Measurements from ENCODE around the gene HES4.
"Not testable (repeated sequence)": the region's sequence is repeated elsewhere in the genome, so short reads cannot be mapped to it uniquely, and the experiment has no call there.

HES4 gene

DNA sequence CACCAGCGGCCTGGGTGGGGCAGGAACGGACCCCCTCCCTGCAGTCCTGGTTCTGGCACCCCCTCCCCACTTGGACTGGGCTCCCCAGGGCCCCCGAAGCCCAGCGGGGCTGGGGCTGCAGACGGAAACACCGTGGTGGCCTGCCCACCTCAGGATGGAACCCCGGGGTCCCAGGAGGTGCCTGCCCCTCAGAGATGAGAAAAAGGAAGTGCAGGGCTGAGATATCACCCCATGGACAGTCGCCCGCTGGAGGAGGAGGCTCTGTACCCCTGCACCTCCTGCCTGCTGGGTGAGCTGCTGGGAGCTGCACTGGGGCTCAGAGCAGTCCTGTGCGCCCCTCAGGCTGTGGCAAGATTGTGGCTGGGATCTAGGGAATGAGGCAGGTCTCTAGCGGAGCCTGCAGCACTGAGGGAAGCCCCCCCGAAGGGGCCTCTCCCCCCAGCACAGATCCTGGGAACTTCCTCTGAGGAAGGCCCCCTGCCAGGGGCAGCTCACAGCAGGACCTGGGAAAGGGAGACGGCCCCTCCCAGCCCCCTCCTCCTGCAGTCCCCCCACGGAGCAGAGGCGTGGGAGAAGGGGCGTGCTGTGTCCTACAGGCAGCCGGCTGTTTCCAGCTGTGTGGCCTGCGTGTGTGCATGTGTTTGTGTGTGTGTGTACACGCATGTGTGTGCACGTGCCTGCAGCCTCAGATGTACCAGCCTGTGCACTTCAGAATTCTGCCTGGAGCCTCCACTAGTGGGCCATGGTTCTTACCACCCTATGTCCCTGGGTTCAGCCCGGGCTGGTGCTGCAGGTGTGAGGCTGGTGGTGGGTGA lies 26.9 kb upstream of the HES4 start:
- peaks cover 23% of the 10 kb centered on the region for H3K4me1 Mint-ChIP-seq (ENCODE audit: low read depth)
- H3K9me3 Mint-ChIP-seq, result no peaks in the 10 kb centered on the region
- no peak overlapping the region for H3K27ac Mint-ChIP-seq
- intact Hi-C loops (cut with micrococcal nuclease), result no loop called here
- H3K27me3 Mint-ChIP-seq, result peaks cover 50% of the 10 kb centered on the region
- peaks cover 46% of the 10 kb centered on the region for H3K36me3 Mint-ChIP-seq (ENCODE audit: low read depth)
- H3K4me3 Mint-ChIP-seq, result no peak overlapping the region

DNA sequence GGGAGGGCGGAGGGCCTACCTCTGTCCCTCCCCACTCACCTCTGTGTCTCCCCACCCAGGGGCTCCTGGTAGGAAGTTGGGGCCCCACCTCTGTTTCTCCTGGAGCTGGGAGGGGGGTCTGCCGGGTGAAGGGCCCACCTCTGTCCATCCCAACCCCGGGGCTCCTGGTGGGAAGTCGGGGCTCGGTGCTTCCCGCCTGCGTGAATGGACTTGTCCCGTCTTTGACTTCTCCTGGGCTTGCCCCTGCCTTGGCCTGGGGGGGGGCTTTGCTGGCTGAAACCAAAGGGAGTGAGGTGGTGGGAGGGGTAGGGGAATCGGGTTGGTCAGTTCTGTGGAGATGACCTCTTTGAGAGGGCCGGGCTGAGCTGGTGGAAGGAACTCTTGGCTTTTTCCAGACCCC lies 25.8 kb upstream of the HES4 start:
- Mint-ChIP-seq H3K9me3 (no peaks in the 10 kb centered on the region), H3K4me3 (no peak overlapping the region), H3K27ac (no peak overlapping the region), H3K27me3 (peaks cover 59% of the 10 kb centered on the region), H3K36me3 (ENCODE audit: low read depth) (peaks cover 46% of the 10 kb centered on the region), H3K4me1 (ENCODE audit: low read depth) (peaks cover 32% of the 10 kb centered on the region)
- intact Hi-C loops (cut with micrococcal nuclease), result no loop called here

DNA sequence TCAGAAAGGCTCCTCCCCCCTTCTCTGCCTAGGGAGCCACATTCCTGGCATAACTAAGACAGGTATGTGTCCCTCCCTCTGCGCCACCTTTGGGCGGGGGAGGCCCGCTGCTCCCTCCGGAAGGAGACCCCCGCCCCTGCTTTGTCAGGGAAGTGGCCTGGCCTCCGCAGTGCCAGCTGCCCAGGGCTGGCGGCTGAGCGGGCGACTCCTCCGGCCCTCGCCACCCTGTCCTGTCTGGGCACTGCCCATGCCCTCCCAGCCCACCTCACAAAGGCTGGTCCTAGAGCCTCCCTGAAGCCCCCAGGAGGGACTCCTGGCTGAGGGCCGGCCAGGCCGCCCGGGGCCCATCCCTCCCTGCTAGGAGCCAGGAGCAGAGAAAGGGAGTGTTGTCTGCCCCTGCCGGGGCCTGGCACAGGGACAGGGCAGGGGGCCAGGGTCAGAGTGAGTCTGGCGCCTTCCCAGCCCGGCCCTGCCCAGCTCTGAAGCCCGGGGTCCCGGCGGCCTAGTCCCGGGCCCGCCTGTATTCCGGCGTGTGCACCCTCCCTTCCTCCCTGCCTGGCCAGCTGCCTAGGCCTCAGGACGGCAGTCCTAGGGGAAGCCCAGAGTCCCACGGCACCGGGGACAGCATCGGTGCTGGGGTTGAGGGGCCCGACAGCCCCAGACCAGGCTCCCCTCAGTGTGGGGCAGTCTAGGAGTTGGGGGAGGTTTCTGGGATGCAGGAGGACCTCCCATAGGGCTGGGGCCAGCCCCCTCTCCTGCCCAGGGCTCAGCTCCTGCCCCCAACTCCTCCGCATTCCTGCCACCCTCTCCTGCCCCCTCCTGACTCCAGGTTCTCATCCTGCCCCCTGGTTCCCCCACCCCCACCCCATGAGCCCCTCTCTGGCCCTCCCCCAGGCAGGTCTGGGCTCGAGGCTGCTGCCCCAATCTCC lies 25.1 kb upstream of the HES4 start:
- Mint-ChIP-seq H3K27me3 (peaks cover 59% of the 10 kb centered on the region), H3K9me3 (no peaks in the 10 kb centered on the region), H3K27ac (no peak overlapping the region), H3K4me3 (no peak overlapping the region), H3K36me3 (ENCODE audit: low read depth) (peaks cover 46% of the 10 kb centered on the region), H3K4me1 (ENCODE audit: low read depth) (peaks cover 32% of the 10 kb centered on the region)
- intact Hi-C loops (cut with micrococcal nuclease), result no loop called here

DNA sequence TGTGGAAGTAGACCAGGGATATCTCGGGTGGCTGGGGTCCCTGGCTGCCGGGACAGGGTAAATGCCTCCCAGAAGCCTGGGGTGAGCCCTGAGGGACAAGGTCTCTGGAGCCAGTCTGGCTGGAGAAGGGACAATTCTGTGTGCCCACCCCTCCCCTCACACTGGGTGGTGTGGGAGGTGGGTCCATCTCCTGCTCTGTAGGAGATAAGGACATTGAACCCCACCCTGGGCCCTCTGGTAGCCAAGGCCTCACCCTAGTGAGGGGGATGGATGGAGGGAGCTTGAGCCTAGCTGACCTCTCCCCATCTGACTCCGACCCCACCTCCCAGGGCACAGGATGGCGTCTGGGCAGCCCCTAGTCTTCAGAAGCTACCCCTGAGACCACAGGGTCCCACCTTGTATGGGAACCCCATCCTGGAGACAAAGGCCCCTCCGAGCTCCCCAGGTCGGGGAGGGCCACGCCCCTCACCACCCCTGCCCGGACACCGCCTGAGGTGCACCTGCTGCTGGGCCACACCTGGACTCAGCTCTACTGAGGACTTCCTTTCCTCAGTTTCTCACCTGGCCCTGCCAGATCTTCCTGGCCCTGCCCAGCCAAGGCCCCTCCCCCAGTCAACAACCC lies 24.4 kb upstream of the HES4 start:
- no peaks in the 10 kb centered on the region for H3K9me3 Mint-ChIP-seq

DNA sequence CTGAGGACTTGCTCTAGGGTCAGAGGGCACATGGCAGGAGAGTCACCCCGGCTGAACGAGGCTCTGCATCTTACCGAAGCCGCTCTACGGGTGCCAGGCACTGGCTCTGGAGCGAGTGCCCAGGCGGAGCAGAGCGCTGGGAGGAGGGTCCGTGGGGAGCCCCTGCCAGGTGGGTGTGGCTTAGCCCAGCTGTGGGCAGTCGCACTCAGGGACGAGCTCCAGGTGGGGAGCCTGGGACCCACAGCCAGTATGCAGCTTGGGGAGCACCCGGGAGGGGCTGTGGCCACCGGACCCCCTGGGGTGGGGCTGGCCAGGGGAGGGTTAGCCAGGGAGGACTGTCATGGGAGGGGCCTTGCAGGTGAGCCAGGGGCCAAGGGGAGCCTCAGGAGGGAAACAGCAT lies 23.8 kb upstream of the HES4 start:
- H3K4me3 Mint-ChIP-seq, result no peak overlapping the region
- H3K27ac Mint-ChIP-seq, result no peak overlapping the region
- intact Hi-C loops (cut with micrococcal nuclease), result no loop called here

More for the DNA sequence above, 24.4 kb upstream of the HES4 start:
- H3K4me3 Mint-ChIP-seq, result no peak overlapping the region
- peaks cover 46% of the 10 kb centered on the region for H3K36me3 Mint-ChIP-seq (ENCODE audit: low read depth)
- H3K27ac Mint-ChIP-seq, result no peak overlapping the region
- peaks cover 59% of the 10 kb centered on the region for H3K27me3 Mint-ChIP-seq
- H3K4me1 Mint-ChIP-seq (ENCODE audit: low read depth), result peaks cover 32% of the 10 kb centered on the region
- intact Hi-C loops (cut with micrococcal nuclease), result no loop called here

DNA sequence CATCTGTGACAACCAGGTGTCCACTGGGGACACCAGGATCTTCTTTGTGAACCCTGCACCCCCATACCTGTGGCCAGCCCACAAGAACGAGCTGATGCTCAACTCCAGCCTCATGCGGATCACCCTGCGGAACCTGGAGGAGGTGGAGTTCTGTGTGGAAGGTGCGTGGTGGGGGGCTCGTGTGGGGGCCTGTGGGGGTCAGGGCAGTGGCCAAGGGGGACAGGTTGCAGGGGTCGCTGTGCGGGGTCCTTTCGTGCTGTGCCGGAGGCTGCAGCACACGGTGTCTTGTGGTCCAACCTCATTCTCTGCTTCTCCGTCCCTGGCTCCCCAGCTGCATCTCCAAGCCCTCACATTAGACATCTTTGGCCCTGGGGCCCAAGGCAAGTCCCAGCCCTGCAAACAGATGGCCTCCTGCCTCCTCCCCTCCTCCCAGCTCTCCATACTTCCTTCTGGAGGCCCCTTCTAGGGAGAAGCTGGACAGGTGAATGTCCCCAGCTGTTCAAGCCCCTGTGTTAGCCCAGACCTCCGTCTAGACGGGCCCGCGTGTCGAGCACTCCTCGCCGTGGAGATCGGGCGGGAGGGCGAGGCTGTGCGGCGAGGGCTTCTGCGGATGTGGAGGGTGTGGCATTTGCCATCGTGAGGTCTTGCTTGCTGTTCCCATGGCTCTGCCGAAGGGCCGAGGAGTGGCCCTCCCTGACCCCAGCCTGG lies 22.6 kb upstream of the HES4 start:
- H3K9me3 Mint-ChIP-seq, result no peaks in the 10 kb centered on the region
- intact Hi-C loops (cut with micrococcal nuclease), result no loop called here
- peaks cover 40% of the 10 kb centered on the region for H3K36me3 Mint-ChIP-seq (ENCODE audit: low read depth)
- peak overlapping the region; percentile 67 for H3K27ac Mint-ChIP-seq
- peaks cover 32% of the 10 kb centered on the region for H3K4me1 Mint-ChIP-seq (ENCODE audit: low read depth)
- H3K4me3 Mint-ChIP-seq, result peak overlapping the region; percentile 2
- H3K27me3 Mint-ChIP-seq, result peaks cover 57% of the 10 kb centered on the region

More for the DNA sequence above, 23.8 kb upstream of the HES4 start:
- H3K27me3 Mint-ChIP-seq, result peaks cover 59% of the 10 kb centered on the region
- peaks cover 46% of the 10 kb centered on the region for H3K36me3 Mint-ChIP-seq (ENCODE audit: low read depth)
- H3K9me3 Mint-ChIP-seq, result no peaks in the 10 kb centered on the region
- peaks cover 32% of the 10 kb centered on the region for H3K4me1 Mint-ChIP-seq (ENCODE audit: low read depth)

DNA sequence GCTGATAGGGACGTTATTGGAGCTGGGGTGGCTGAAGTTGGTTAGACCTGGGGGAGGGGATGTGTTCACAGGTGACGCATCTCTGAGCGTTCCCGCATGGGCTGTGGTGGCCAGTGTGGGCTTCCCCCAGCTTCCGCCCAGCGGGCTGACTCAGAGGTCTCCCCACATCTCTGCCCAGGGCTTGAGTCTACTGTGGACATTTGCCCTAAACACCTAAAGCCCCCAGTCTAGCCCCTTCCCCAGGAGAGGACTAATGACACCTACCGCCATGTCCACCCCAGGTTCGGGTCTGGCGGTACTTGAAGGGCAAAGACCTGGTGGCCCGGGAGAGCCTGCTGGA lies 22.0 kb upstream of the HES4 start:
- Mint-ChIP-seq H3K27me3 (peaks cover 54% of the 10 kb centered on the region), H3K4me3 (no peak overlapping the region), H3K9me3 (no peaks in the 10 kb centered on the region), H3K36me3 (ENCODE audit: low read depth) (peaks cover 35% of the 10 kb centered on the region), H3K4me1 (ENCODE audit: low read depth) (peaks cover 32% of the 10 kb centered on the region), H3K27ac (peak overlapping the region; percentile 67)
- intact Hi-C loops (cut with micrococcal nuclease), result no loop called here

DNA sequence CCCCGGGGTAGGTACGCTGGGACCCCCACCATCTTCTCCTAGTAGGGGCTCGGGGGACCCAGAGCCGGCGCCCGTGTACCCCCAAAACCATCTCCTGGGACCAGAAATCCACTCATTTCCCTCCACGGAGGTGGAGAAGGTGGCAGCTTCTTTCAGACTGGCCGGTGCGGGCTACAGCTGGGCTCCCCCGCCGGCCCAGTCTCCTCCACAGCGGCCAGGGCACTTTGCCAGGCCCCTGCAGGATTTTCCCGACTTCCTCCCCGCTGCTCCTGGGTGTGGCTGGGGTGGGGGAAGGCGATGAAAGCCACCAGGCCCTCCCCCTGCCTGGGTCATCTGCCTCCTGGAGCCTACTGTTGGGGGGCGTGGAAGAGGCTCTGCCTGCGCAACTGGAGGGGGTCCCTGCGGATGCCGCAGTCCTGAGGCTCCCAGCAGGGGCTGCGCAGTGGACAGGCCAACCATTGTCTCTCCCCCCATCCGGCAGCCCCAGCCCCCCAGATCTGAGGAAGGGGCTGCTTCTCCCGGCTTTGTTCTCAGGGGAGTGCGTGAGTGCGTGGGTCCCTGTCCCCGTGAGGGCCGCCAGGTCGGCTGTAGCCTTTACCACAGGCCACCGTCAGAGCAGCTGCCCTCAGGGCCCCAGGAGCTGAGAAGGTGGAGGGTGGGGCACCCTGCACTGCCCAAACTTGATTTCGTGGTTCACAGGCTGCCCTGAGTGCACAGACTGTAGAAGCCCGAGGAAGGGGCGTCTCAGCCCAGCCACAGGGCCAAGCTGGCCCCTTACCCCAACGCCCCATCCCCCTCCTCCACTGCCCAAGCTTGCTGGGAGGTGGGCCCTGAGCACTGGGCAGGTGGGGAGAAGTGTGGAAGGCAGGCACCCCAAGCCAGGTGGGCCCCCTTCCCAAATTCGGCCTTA lies 21.4 kb upstream of the HES4 start:
- intact Hi-C loops (cut with micrococcal nuclease), result no loop called here
- peaks cover 32% of the 10 kb centered on the region for H3K4me1 Mint-ChIP-seq (ENCODE audit: low read depth)
- H3K9me3 Mint-ChIP-seq, result no peaks in the 10 kb centered on the region
- peaks cover 49% of the 10 kb centered on the region for H3K27me3 Mint-ChIP-seq
- peaks cover 32% of the 10 kb centered on the region for H3K36me3 Mint-ChIP-seq (ENCODE audit: low read depth)
- peak overlapping the region; percentile 67 for H3K27ac Mint-ChIP-seq
- peak overlapping the region; percentile 78 for H3K4me3 Mint-ChIP-seq

DNA sequence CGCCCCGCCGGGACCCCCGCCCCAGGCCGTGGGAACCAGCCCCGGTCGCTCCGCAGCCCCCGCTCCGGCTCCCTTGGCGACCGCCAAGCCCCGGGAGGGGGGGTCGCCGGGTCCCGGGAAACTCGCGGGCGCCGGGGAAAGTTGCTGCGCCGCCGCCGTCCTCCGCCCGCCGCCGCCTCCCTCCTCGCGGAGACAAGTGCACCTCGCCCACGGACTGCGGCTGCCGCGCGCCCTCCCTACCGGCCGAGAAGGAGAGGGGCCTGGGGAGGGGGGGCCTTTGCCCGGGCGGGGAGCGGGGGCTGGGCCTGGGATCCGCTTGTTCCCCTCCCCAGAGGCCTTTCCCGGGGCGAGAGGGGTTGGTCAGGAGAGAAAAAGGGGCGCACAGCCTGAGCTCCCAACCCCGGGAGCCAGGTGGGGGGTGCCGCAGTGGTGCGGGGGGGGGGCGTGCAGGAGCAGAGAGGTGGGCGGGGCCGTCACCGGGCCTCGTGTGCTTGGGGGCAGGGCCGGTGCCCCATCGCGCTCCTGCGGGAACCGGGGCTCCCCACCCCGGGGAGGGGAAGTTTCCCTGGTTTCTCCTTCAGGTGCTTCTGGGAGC lies 20.6 kb upstream of the HES4 start:
- Mint-ChIP-seq H3K27me3 (peaks cover 41% of the 10 kb centered on the region), H3K4me1 (ENCODE audit: low read depth) (peaks cover 25% of the 10 kb centered on the region), H3K9me3 (no peaks in the 10 kb centered on the region), H3K27ac (peak overlapping the region; percentile 67), H3K4me3 (peak overlapping the region; percentile 78), H3K36me3 (ENCODE audit: low read depth) (peaks cover 25% of the 10 kb centered on the region)
- intact Hi-C loops (cut with micrococcal nuclease), result no loop called here

DNA sequence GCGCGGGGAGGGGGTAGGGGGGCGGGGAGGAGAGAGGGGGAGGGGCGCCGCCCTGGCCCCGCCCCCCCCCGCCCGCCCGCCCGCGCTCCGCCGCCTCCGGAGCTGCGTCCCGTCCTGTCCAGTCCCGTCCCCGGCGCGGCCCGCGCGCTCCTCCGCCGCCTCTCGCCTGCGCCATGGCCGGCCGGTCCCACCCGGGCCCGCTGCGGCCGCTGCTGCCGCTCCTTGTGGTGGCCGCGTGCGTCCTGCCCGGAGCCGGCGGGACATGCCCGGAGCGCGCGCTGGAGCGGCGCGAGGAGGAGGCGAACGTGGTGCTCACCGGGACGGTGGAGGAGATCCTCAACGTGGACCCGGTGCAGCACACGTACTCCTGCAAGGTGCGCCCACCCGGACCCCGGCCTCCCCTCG lies 20.1 kb upstream of the HES4 start, which contains the start of gene AGRN:
Gene AGRN, plus strand, starts transcription at position 121 of the 405 bp plus-strand sequence. Its CDS starts 53 bp downstream, at position 174.
- Mint-ChIP-seq H3K27me3 (peaks cover 40% of the 10 kb centered on the region), H3K27ac (peak within 1 kb of the TSS; percentile 67), H3K9me3 (no peaks in the 10 kb centered on the region), H3K4me3 (peak within 1 kb of the TSS; percentile 78), H3K4me1 (ENCODE audit: low read depth) (peaks cover 25% of the 10 kb centered on the region), H3K36me3 (ENCODE audit: low read depth) (peaks cover 25% of the 10 kb centered on the region)
- intact Hi-C loops (cut with micrococcal nuclease), result no loop called here

DNA sequence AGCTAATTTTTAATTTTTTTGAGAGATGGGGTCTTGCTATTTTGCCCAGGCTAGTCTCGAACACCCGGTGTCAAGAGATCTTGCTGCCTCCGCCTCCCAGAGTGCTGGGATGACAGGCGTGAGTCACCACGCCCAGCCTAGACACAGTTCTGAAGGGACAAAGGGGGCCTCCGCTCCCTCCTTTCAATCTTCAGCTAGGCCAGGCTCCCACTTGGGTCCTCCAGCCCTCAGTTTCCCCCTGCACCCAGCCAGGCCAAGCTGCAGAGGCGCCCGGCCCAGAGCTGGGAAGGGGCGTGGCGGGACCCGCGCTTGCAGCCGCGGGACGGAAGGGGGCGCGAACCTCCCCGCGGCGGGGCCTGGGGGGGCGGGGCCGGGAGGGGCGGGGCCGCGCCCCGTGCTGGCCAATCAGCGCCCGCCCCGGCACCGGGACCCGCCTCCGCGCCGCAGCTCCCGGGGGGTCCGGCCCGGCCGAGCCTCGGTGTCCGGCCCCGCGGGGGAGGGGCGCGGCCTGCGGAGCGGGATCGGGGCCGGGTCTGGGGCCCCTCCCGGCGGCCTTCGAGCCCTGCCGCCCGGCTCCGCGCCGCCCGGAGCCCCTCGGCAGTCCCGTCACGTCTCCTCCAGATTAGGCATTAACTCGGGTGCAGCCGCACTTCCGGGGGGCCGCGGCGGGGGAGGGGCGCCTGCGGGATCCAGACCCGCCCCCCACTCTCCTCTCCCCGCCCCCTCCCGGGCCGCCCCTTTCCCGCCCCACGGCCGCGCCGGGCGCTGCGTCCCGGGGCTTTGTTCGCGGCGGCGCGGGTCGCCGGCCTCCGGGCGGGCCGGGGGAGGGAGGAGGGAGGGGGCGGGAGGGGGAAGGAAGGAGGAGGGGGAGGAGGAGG lies 19.5 kb upstream of the HES4 start:
- H3K27ac Mint-ChIP-seq, result peak overlapping the region; percentile 13
- H3K4me3 Mint-ChIP-seq, result peak overlapping the region; percentile 66
- H3K27me3 Mint-ChIP-seq, result peaks cover 36% of the 10 kb centered on the region
- no peaks in the 10 kb centered on the region for H3K9me3 Mint-ChIP-seq
- H3K4me1 Mint-ChIP-seq (ENCODE audit: low read depth), result peaks cover 31% of the 10 kb centered on the region
- H3K36me3 Mint-ChIP-seq (ENCODE audit: low read depth), result peaks cover 21% of the 10 kb centered on the region
- intact Hi-C loops (cut with micrococcal nuclease), result no loop called here

DNA sequence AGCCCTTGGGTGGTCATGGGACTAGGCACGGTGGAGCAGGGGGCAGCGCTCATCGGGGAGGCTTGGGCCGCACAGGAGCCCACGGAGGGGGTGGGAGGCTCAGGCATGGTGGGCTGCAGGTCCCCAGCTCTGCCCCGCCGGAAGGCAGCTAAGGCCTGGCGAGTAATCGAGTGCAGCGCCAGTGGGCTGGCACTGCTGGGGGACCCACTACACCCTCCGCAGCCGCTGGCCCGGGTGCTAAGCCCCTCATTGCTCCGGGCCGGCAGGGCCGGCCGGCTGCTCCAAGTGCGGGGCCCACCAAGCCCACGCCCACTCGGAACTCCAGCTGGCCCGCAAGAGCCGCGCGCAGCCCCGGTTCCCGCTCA lies 18.4 kb upstream of the HES4 start:
- H3K27ac Mint-ChIP-seq; H3K4me3 Mint-ChIP-seq; intact Hi-C loops (cut with micrococcal nuclease); H3K9me3 Mint-ChIP-seq: not testable (repeated sequence)
- Mint-ChIP-seq H3K27me3 (peaks cover 27% of the 10 kb centered on the region), H3K36me3 (ENCODE audit: low read depth) (peaks cover 19% of the 10 kb centered on the region), H3K4me1 (ENCODE audit: low read depth) (peaks cover 41% of the 10 kb centered on the region)

Measured in dendritic cell treated with granulocyte-macrophage colony-stimulating factor and Interleukin-4, amounts not matched to agents 40 ng/mL and 50 ng/mL, for 4 days (primary cell).